Activated naive CD4-positive, alpha-beta T cell treated with Interleukin-2 at 50 U/mL for 16 hours (primary cell): ENCODE results near the gene SPIB.
A peak's percentile ranks its signal among the peaks of the same experiment; 100 is the strongest.
"Not testable (repeated sequence)": the region's sequence is repeated elsewhere in the genome, so short reads cannot be mapped to it uniquely, and the experiment has no call there.

Experiments
- DNase-seq: peaks from one replicate; pipeline ENCODE4 v3.0.0-alpha.2; 2020

The SPIB gene

DNA sequence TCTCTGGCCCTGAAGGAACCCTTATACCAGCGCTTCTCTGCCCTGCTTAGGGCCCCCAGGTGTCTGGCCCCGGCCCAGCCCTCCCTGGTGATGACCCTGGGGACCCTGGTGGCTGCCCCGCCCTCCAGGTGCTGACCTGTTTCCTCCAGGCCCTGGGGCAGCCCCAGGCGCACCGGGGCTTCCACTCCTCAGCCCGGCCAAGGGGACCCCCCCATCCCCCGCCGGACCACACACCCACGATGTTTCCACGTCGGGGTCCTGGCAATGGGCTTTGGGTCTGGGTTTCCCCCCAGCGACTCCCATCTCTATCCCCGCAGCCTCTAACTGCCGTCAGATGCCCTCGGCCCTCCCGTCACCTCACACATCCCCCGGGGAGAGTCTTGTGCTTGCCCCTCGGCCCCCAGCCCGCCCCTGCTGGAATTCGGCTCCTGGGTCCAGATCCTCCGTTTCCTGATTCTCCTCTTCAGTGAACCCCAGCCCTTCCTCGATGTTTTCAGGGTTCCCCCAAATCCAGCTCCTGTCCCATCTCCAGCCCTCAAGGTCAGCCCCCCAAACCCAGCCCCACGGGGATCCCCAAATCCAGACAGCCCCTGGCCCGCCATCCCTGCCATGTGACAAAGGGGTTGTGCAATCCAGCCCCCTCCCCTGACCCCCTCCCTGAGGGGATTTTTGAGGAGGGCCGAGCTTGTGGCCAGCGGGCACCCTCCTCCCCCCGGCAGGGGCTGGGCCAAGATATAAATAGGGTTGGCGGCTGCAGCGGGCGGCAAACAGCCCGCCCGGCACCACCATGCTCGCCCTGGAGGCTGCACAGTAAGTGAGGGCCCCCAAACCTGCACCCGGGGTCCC is at the start of gene SPIB:
Gene SPIB, plus strand, starts transcription at position 763 of the 846 bp plus-strand sequence. Its CDS starts 25 bp downstream, at position 788.
- DNase-seq, result no peak

DNA sequence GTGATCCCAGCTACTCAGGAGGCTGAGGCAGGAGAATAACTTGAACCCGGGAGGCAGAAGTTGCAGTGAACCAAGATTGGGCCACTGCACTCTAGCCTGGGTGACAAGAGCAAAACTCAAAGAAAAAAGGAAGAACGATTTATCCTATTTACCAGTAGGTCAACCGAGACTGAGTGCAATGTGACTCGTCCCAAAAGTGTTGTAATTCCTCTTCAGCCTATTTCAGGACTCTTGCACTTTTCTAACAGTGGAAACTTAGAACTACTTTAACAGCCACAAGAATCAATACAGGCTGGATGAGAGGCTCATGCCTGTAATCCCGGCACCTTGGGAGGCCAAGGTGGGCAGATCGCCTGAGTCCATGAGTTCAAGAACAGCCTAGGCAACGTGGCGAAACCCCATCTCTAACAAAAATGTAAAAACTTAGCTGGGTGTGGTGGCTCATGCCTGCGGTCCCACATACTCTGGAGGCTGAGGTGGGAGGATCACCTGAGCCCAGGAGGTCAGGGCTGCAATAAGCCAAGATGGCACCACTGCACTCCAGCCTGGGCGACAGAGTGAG is 46.7 kb upstream of the SPIB start:
- no peak for DNase-seq

DNA sequence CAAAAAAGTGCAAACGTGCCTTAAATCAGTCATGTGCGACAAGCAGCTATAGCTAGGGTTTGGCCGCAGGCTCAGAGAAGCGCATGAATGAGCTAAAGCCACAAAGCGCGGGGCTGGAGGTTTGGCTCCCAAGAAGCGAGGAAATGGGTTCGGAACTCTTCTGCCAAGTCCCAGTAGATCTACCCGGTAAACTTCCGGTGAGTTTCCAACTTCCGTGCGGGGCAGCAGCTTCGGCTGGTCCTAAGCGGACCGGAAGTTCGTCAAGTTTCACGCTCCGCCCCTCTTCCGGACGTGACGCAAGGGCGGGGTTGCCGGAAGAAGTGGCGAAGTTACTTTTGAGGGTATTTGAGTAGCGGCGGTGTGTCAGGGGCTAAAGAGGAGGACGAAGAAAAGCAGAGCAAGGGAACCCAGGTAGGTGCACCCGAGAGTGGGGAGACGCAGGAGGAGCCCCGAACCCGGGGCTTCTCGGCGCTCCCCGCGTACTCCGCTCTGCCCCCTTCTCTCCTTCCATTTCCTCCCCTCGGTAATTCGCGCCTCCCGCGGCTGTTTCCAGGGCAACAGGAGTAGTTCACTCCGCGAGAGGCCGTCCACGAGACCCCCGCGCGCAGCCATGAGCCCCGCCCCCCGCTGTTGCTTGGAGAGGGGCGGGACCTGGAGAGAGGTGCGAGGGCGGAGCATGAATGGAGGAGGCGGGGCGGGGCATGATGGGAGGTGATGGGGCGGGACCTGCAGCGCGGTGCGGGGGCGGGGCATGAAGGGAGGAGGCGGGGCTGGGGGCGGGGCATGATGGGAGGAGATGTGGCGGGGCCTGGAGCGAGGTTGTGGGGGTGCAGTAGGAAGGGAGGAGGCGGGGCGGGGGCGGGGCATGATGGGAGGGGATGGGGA is 42.3 kb upstream of the SPIB start, which contains the start of gene NR1H2:
Gene NR1H2, plus strand, starts transcription at position 292 of the 885 bp plus-strand sequence. CDS start 1,149 bp downstream, outside the sequence.
- DNase-seq, result peak; percentile 95

DNA sequence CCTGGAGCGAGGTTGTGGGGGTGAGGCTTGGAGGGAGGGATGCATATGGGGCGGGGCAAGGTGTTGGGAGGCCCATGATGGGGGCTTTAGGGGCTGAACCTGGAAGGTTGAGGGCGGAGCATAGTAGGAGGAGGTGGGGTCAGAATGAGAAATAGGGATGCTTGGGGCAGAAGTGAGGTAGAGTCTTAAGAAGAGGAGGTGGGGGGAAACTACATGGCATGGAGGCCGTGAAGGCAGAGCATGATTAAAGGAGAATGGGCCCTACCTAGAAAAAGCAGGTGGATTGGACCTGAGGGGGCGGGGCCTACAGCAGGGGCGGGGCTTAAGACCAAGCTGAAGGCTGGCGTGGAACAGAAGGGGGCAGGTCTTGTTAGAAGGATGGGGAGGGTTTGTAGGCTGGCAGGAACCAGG is 41.7 kb upstream of the SPIB start:
- DNase-seq, result peak; percentile 61

DNA sequence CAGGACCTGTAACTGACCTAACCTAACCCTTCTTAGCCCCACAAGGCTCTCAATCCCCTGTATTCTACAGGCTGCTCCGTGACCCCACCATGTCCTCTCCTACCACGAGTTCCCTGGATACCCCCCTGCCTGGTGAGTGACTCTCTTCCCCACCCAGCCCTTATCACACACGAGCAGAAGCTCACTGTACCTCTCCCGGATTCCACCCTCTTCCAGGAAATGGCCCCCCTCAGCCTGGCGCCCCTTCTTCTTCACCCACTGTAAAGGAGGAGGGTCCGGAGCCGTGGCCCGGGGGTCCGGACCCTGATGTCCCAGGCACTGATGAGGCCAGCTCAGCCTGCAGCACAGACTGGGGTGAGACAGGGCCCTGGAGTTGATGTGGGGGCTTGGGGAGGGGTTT is 41.2 kb upstream of the SPIB start:
- DNase-seq, result no peak

DNA sequence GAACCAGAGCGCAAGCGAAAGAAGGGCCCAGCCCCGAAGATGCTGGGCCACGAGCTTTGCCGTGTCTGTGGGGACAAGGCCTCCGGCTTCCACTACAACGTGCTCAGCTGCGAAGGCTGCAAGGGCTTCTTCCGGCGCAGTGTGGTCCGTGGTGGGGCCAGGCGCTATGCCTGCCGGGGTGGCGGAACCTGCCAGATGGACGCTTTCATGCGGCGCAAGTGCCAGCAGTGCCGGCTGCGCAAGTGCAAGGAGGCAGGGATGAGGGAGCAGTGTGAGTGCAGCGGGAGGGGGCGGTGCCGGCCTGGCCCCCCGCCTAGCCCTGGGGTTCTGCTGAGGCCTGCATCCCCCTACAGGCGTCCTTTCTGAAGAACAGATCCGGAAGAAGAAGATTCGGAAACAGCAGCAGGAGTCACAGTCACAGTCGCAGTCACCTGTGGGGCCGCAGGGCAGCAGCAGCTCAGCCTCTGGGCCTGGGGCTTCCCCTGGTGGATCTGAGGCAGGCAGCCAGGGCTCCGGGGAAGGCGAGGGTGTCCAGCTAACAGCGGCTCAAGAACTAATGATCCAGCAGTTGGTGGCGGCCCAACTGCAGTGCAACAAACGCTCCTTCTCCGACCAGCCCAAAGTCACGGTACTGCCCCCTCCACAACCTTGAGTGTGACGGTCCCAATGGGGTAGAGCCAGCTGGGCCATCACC is 40.4 kb upstream of the SPIB start:
- no peak for DNase-seq

DNA sequence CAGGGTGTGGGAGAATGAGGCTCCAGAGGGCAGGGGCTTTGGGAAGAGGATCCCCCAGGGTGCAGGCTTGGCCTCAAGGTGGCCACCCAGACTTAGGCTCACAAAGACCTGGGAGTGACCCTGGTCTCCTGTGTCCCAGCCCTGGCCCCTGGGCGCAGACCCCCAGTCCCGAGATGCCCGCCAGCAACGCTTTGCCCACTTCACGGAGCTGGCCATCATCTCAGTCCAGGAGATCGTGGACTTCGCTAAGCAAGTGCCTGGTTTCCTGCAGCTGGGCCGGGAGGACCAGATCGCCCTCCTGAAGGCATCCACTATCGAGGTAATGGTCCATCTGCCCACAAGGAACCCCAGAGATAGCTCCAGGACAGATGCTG is 39.9 kb upstream of the SPIB start:
- no peak for DNase-seq

DNA sequence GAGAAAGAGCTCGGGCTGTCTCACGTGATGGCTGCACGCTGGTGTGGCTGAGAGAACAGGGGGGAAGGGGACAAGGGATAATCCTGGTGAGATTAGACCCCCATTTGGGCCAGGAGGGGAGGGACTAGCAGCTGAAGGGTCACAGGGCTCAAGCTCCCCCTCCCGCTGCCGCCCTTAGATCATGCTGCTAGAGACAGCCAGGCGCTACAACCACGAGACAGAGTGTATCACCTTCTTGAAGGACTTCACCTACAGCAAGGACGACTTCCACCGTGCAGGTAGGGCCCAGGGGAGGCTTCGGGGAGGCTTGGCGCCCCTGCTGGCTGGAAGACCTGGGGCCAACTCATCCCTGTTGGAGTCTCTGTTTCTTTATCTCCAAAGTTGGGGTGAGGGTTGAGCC is 39.1 kb upstream of the SPIB start:
- DNase-seq, result no peak

DNA sequence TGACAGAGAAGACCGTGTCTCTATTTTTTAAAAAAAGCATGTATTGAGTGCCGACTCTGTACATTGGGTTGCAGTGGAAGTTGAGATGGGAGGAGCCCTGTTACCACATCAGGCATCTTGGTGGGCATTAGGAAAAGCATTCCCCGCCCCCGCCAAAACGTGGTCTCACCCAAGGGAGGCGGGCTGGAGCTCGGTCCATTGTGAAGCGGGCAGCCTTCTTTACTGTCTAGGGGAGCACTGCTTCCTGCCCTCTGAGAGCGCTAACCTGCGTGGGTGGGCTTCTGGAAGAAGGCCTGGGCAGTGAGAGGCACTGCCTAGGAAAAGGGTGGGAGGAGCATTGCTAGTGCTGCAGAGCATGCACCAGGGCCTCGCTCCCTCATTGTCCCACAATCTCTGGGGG is 38.6 kb upstream of the SPIB start:
- no peak for DNase-seq

DNA sequence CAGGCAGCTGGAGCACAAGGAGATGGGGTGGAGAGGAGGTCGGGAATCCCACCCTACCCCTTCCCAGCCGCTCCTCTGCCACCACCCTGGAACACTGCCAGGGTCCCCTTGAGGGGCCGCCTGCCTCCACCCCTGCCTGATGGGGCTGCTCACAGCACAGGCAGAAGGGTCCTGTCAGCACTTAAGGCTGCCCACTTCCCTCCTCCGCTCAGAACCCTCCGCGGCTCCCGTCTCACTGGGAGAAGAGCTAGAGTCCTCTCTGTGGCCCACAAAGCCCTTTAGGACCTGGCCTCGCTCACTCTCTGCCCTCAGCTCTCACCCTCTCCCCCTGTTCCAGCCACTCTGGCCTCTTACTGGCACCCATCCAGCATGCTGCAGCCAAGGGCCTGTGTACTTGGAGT is 38.0 kb upstream of the SPIB start:
- DNase-seq, result no peak

DNA sequence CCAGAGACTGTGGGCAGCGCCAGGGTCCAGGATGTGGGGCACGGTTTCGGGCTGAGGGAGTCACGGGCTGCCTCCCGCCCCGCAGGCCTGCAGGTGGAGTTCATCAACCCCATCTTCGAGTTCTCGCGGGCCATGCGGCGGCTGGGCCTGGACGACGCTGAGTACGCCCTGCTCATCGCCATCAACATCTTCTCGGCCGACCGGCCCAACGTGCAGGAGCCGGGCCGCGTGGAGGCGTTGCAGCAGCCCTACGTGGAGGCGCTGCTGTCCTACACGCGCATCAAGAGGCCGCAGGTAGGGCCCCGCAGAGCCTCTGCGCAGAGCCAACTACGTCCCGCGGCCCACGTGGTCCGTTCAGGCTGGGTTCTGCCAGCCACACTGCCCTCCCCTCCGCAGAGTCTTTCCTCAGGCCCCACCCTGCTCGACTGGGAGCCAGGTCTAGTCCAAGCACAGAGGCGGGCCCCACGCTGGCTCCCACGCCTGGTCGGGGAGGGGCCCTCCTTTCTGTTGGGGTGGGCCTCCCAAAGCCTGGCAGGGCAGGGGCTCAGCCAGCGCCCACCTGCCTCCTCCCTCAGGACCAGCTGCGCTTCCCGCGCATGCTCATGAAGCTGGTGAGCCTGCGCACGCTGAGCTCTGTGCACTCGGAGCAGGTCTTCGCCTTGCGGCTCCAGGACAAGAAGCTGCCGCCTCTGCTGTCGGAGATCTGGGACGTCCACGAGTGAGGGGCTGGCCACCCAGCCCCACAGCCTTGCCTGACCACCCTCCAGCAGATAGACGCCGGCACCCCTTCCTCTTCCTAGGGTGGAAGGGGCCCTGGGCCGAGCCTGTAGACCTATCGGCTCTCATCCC is 36.6 kb upstream of the SPIB start:
- no peak for DNase-seq

DNA sequence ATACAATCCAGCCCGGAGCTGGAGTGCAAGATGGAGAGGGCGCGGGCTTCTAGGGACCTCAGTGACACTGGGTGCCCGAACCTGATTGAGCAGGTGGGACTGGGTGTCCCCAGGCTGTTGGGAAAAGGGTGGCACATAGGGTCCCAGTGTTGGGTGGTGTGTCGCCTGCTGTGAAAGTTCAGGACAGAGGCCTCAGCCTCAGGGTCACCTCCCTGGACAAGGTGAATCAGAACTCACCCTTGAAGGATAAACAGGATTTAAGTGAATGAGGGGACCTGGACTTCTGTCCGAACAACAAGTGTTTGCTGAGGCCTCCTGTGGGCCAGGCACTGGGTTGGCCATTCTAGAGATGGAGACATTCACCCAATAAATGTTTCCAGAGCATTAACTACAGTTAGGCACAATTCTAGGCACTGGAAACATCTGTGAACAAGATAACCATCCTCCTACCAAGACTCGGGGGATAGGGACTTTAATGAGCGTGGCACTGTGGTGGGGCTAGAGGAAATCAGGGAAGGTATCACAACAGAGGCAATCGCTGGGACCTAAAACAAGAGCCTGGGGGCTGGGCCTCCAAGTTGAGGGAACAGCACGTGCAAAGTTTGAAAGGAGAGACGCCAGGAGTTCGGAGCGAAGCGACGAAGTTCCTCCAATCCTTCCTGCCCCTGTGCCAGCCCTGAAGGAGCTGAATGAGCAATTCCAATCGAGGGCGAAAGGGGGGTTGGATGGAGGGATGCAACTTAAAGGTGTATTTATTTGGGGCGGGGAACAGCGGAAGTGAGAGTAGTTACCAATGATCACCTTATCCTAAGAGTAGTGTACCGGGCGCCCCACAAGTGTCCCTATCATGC is 35.5 kb upstream of the SPIB start:
- no peak for DNase-seq

DNA sequence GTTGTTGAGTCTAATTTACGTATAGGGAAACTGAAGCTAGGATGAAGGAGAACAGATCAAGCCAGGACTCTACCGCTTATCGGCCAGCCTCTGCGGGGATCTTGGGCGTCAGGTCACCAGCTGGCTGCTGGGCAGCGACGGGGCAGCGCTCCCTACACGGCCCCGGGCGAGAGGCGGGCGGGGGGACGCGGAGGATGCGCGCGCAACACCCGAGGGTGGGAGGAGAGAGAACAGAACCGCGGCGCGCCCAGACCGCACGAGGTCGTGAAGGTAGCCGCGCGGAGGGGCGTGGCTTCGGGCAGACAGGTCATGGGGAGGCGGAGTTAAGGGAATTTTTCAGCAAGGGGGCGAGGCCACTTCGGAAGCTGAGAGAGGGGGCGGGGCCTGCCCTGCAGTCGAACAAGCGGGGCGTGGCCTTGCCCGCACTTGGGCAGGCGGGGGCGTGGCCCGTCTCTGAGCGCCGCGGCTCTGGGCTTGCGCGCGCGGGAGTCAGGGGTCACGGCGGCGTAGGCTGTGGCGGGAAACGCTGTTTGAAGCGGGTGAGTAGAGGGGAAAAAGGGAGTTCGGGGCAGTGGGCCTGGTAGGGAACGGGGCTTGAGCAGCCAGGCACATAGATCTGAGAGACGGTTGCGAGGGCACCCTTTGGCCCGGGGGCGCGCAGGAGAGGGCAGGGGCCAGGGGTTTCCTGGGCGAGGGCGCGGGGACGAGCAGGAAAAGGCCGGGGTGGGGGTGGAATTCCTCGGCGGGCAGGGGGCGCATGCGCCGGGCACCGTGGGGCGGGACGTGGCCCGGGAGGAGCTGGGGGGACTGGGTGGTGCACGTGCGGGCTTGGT is 34.7 kb upstream of the SPIB start, which contains the start of gene POLD1:
Gene POLD1, plus strand, starts transcription at position 496 of the 833 bp plus-strand sequence. CDS start 14,505 bp downstream, outside the sequence.
- DNase-seq, result peak; percentile 99

DNA sequence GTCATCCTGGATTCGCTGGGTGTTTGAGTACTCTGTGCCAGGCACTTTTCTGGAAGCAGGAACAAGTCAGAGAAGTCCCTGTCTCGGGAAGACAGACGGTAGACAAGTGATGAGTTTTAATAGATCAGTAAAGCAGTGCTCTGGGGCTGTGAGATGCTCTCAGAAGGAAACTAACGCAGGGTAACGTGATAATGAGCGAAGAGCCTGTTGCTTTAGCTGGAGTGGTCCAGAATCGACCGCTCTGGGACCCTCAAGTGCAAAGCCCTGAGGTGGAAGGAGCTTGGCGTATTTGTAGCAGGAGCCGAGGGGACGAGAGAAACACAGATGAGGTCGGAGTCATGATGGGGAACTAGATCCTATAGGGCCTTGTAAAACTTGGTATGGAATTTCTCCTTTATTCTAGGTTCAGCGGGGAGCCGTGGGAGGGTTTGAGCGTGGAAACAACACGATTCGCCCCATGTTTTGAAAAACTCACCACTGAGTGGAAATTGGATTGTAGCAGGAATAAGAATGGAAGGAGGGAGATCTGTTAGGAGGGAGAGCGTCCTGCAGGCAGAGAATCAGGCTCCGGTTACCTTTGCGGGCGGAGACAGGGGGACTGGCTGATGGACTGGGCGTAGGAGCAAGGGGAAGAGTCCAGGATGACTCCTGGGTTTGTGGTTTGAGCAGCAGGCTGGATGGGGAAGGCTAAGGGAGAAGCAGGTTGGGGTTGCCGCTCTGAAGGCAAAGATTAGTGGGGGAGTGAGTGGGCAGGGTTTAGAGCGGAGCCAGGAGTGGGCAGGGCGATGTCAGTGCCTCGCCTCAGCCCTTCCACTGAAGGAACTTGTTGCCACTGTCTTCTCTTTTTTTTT is 33.8 kb upstream of the SPIB start:
- no peak for DNase-seq

DNA sequence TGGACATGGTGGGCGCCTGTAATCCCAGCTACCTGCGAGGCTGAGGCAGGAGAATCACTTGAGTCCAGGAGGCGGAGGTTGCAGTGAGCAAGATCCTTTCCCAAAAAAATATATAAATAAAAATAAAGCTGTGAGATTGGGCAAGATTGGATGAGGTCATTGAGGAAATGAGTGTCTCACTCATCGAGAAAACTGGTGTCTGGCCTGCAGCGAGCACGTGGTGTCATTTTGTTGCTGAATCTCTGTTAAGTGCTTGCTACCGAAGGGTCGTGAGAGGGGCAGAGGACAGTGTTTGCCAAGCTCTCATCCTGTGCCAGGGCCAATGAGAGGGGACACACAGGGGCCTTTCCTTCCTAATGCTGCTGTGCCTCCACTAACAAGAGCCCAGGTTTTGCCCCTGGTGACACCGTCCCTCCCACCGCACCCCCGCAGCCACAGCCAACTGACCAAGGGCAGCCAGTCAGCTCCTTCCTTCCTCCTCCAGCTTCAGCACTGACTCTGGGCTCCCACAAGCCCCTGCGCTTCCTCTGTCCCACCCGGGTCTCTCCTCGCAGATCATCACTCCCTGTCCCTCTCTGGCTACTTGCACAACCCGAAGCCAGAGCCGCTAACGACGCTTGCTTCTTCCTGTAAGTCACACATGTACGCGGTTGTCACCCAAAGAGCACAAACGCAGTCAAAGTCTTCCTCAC is 31.4 kb upstream of the SPIB start:
- DNase-seq, result no peak

DNA sequence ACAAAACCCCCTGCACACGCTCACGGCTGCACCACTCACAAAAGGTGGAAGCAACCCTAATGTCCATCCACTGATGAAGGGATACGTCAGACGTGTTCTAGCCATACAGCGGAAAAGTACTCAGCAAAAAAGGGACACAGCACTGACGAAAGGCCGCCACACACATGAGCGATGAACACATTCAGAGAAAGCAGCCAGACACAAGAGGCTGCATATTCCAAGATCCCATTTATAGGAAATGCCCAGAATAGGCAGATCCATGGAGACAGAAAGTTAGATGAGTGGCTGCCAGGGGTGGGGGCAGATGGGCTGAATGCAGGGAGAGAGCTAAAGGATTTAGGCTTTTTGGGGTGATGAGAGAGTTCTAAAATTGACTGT is 30.9 kb upstream of the SPIB start:
- no peak for DNase-seq

DNA sequence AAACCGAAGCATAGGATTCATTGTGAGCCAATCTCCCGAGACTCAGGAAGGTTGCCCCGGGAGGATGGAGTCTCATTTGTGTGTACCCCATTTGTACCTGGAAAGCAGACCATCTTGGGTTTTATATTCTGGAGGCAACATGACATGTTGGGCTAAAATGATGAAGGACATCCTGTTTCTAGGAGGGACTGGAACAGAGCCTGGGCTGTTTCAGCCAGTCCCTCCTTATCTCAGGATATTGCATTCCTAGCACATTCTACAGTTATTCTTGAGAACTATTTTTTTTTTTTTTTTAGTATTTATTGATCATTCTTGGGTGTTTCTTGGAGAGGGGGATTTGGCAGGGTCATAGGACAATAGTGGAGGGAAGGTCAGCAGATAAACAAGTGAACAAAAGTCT is 28.4 kb upstream of the SPIB start:
- not testable (repeated sequence) for DNase-seq

DNA sequence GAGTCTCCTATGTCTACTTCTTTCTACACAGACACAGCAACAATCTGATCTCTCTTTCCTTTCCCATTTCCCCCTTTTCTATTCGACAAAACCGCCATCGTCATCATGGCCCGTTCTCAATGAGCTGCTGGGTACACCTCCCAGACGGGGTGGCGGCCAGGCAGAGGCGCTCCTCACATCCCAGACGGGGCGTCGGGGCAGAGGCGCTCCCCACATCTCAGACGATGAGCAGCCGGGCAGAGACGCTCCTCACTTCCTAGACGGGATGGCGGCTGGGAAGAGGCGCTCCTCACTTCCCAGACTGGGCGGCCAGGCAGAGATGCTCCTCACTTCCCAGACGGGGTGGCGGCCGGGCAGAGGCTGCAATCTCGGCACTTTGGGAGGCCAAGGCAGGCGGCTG is 27.8 kb upstream of the SPIB start:
- not testable (repeated sequence) for DNase-seq
